CD8-positive, alpha-beta memory T cell (primary cell): Measurements from ENCODE around the gene GFPT2. TPM values are rescaled to one million over a fixed set of nuclear protein-coding genes. Genes with fewer than 3 reads are reported as not detected.

ENCODE experiments used
- CTCF ChIA-PET: fragments of 350-600 bp; sonication (Branson Sonifier 250); formaldehyde crosslinking; loops from one replicate; lab custom pipeline; 2021; ENCODE audit warnings: antibody characterized with exemption; lab: Charles Lee
- POLR2A ChIA-PET: fragments of 350-600 bp; sonication (Branson Sonifier 250); formaldehyde crosslinking; loops from one replicate; lab custom pipeline; 2021; ENCODE audit warnings: antibody characterized with exemption; lab: Charles Lee
- DNase-seq, 5 donors: peaks; one replicate each; pipeline versions ENCODE4 v3.0.0 to v3.0.0-alpha.2; 2020 to 2022; ENCODE audit warnings: mixed read lengths in 1 of 5
- H3K27ac ChIP-seq: one replicate; pipeline ENCODE4 v1.7.0; 2013; ENCODE audit warnings: low read depth, mild to moderate bottlenecking, low read length, moderate library complexity
- H3K27me3 ChIP-seq: 2 replicates; pipeline ENCODE4 v1.7.0; 2013; ENCODE audit warnings: low read length, mild to moderate bottlenecking; ENCODE audit not compliant: insufficient read depth, poor library complexity, severe bottlenecking
- H3K36me3 ChIP-seq: 2 replicates; pipeline ENCODE4 v1.7.0; 2013; ENCODE audit warnings: mild to moderate bottlenecking, low read length, moderate library complexity; ENCODE audit not compliant: insufficient read depth
- H3K4me1 ChIP-seq: 2 replicates; pipeline ENCODE4 v1.7.0; 2013; ENCODE audit warnings: mild to moderate bottlenecking, low read length, moderate library complexity; ENCODE audit not compliant: insufficient read depth
- H3K4me3 ChIP-seq: 2 replicates; pipeline ENCODE4 v1.7.0; 2013; ENCODE audit warnings: mild to moderate bottlenecking, low read length
- H3K9me3 ChIP-seq: 2 replicates; pipeline ENCODE4 v1.7.0; 2013; ENCODE audit warnings: mild to moderate bottlenecking, low read length
- H3K27ac Mint-ChIP-seq, 8 donors: one replicate each; pipeline ENCODE4 v1.8.0; 2020 to 2021; ENCODE audit warnings: mixed read lengths in 8 of 8, mild to moderate bottlenecking in 6 of 8, inconsistent platforms in 3 of 8, moderate library complexity in 3 of 8
- H3K27me3 Mint-ChIP-seq, 2 donors: one replicate each; pipeline ENCODE4 v1.8.0; 2020 to 2021; ENCODE audit warnings: mixed read lengths in 2 of 2, mild to moderate bottlenecking in 1 of 2, moderate library complexity in 1 of 2
- H3K36me3 Mint-ChIP-seq, 3 donors: one replicate each; pipeline ENCODE4 v1.8.0; 2020 to 2021; ENCODE audit warnings: mixed read lengths in 3 of 3, inconsistent platforms in 1 of 3, mild to moderate bottlenecking in 1 of 3
- H3K4me1 Mint-ChIP-seq, 3 donors: one replicate each; pipeline ENCODE4 v1.8.0; 2020 to 2021; ENCODE audit warnings: mixed read lengths in 3 of 3, inconsistent platforms in 1 of 3, mild to moderate bottlenecking in 1 of 3
- H3K4me3 Mint-ChIP-seq, 7 donors: one replicate each; pipeline ENCODE4 v1.8.0; 2020 to 2021; ENCODE audit warnings: mixed read lengths in 7 of 7, mild to moderate bottlenecking in 6 of 7, moderate library complexity in 4 of 7, inconsistent platforms in 2 of 7
- H3K9me3 Mint-ChIP-seq, 5 donors: one replicate each; pipeline ENCODE4 v1.8.0; 2020 to 2022; ENCODE audit warnings: mixed read lengths in 5 of 5, mild to moderate bottlenecking in 3 of 5, moderate library complexity in 2 of 5, inconsistent platforms in 1 of 5
- polyA plus RNA-seq: library from polyadenylated mRNA; unstranded; fragments of 300-500 nt; fragmentation: Illumina TruSeq; gene quantifications from one replicate; pipeline ENCODE4 v1.2.3, GENCODE V29; 2021
- total RNA-seq, 2 experiments: library from RNA; stranded (reverse); gene quantifications; one replicate each; pipeline ENCODE4 v1.2.3, GENCODE V29; 2021

Gene GFPT2
- total and polyA plus RNA-seq, 3 experiments from 2014 or later, result 0.41 to 1.9 (median 1.7) TPM

GRCh38 chr5:180339583-180340183, 13.5 kb downstream of the GFPT2 start:
- H3K4me1 Mint-ChIP-seq, result peaks cover 0 to 7% (median 0%) of the 10 kb centered on the region in 3 donors
- H3K27ac ChIP-seq, result no peak overlapping the region
- H3K36me3 ChIP-seq, result no peaks in the 10 kb centered on the region
- H3K27me3 Mint-ChIP-seq, result peaks cover 6 to 12% of the 10 kb centered on the region in 2 donors
- no peaks in the 10 kb centered on the region for H3K9me3 ChIP-seq
- H3K36me3 Mint-ChIP-seq, result no peaks in the 10 kb centered on the region
- no peaks in the 10 kb centered on the region for H3K27me3 ChIP-seq
- H3K4me1 ChIP-seq, result no peaks in the 10 kb centered on the region
- peak overlapping the region in 1 of 8 donors; percentile 77 for H3K27ac Mint-ChIP-seq
- no peak overlapping the region for H3K4me3 Mint-ChIP-seq
- ChIA-PET POLR2A (no interaction called here), CTCF (interaction anchor here (1.6 kb wide), 1 partner anchor 11 kb away, joined by 3 read pairs; no protein-coding TSS in a partner anchor)
- no peak for DNase-seq
- H3K9me3 Mint-ChIP-seq, result no peaks in the 10 kb centered on the region
- no peak overlapping the region for H3K4me3 ChIP-seq

GRCh38 chr5:180338001-180338707, 15.0 kb downstream of the GFPT2 start:
- H3K27me3 Mint-ChIP-seq, result peaks cover 14 to 17% of the 10 kb centered on the region in 2 donors
- H3K36me3 Mint-ChIP-seq, result peaks cover 0 to 1% (median 0%) of the 10 kb centered on the region in 3 donors
- ChIA-PET CTCF (interaction anchor here (0.6 to 1.8 kb wide), 2 partner anchors 9 to 84 kb away, joined by 4 to 10 read pairs; no protein-coding TSS in a partner anchor), POLR2A (no interaction called here)
- no peak for DNase-seq
- Histone ChIP-seq H3K4me1 (no peaks in the 10 kb centered on the region), H3K9me3 (no peaks in the 10 kb centered on the region), H3K4me3 (no peak overlapping the region), H3K36me3 (no peaks in the 10 kb centered on the region), H3K27ac (no peak overlapping the region), H3K27me3 (no peaks in the 10 kb centered on the region)
- H3K4me1 Mint-ChIP-seq, result no peaks in the 10 kb centered on the region
- H3K9me3 Mint-ChIP-seq, result no peaks in the 10 kb centered on the region
- H3K4me3 Mint-ChIP-seq, result no peak overlapping the region
- H3K27ac Mint-ChIP-seq, result no peak overlapping the region

- ChIA-PET POLR2A (no interaction called here), CTCF (interaction anchor here (1.0 kb wide), 1 partner anchor 73 kb away, joined by 3 read pairs; no protein-coding TSS in a partner anchor)
- Histone ChIP-seq H3K27ac (no peak overlapping the region), H3K27me3 (no peaks in the 10 kb centered on the region), H3K4me3 (no peak overlapping the region), H3K9me3 (no peaks in the 10 kb centered on the region), H3K4me1 (no peaks in the 10 kb centered on the region), H3K36me3 (no peaks in the 10 kb centered on the region)
- Mint-ChIP-seq H3K27ac (no peak overlapping the region), H3K9me3 (no peaks in the 10 kb centered on the region), H3K4me3 (no peak overlapping the region), H3K27me3 (peaks cover 12 to 21% of the 10 kb centered on the region in 2 donors), H3K4me1 (peaks cover 0 to 1% (median 0%) of the 10 kb centered on the region in 3 donors), H3K36me3 (peaks cover 0 to 1% (median 0%) of the 10 kb centered on the region in 3 donors)
- no peak for DNase-seq
Measured at GRCh38 chr5:180336234-180337020, 16.7 kb downstream of the GFPT2 start.

- ChIA-PET CTCF (interaction anchor here (2.2 kb wide), 1 partner anchor 21 kb away, joined by 8 read pairs; no protein-coding TSS in a partner anchor), POLR2A (no interaction called here)
- no peak overlapping the region for H3K27ac Mint-ChIP-seq
- H3K9me3 Mint-ChIP-seq, result no peaks in the 10 kb centered on the region
- H3K4me1 ChIP-seq, result no peaks in the 10 kb centered on the region
- DNase-seq, result no peak
- H3K27ac ChIP-seq, result no peak overlapping the region
- peaks cover 0 to 1% (median 0%) of the 10 kb centered on the region in 3 donors for H3K4me1 Mint-ChIP-seq
- peaks cover 0 to 1% (median 0%) of the 10 kb centered on the region in 3 donors for H3K36me3 Mint-ChIP-seq
- H3K36me3 ChIP-seq, result no peaks in the 10 kb centered on the region
- no peaks in the 10 kb centered on the region for H3K27me3 ChIP-seq
- no peak overlapping the region for H3K4me3 Mint-ChIP-seq
- peaks cover 12 to 22% of the 10 kb centered on the region in 2 donors for H3K27me3 Mint-ChIP-seq
- no peak overlapping the region for H3K4me3 ChIP-seq
- no peaks in the 10 kb centered on the region for H3K9me3 ChIP-seq
Measured at GRCh38 chr5:180335614-180336233, 17.4 kb downstream of the GFPT2 start.

- H3K36me3 Mint-ChIP-seq, result peaks cover 0 to 2% (median 1%) of the 10 kb centered on the region in 3 donors
- POLR2A ChIA-PET, result no interaction called here
- H3K27ac Mint-ChIP-seq, result no peak overlapping the region
Measured at GRCh38 chr5:180334751-180335613, 18.2 kb downstream of the GFPT2 start.

GRCh38 chr5:180334176-180334575, 19.0 kb downstream of the GFPT2 start:
- no peak overlapping the region for H3K27ac ChIP-seq
- peaks cover 9 to 17% of the 10 kb centered on the region in 2 donors for H3K27me3 Mint-ChIP-seq
- no peaks in the 10 kb centered on the region for H3K27me3 ChIP-seq
- peaks cover 1 to 4% (median 3%) of the 10 kb centered on the region in 3 donors for H3K4me1 Mint-ChIP-seq
- no peaks in the 10 kb centered on the region for H3K9me3 ChIP-seq
- H3K36me3 Mint-ChIP-seq, result peaks cover 0 to 2% (median 1%) of the 10 kb centered on the region in 3 donors
- no peak for DNase-seq
- H3K4me3 Mint-ChIP-seq, result no peak overlapping the region
- H3K27ac Mint-ChIP-seq, result no peak overlapping the region
- no peaks in the 10 kb centered on the region for H3K4me1 ChIP-seq
- POLR2A ChIA-PET, result no interaction called here
- H3K36me3 ChIP-seq, result no peaks in the 10 kb centered on the region
- no peaks in the 10 kb centered on the region for H3K9me3 Mint-ChIP-seq
- no peak overlapping the region for H3K4me3 ChIP-seq
- CTCF ChIA-PET, result interaction anchor here (2.2 kb wide), 1 partner anchor 19 kb away, joined by 8 read pairs; no protein-coding TSS in a partner anchor

More at GRCh38 chr5:180334751-180335613, 18.2 kb downstream of the GFPT2 start:
- H3K4me3 Mint-ChIP-seq, result no peak overlapping the region
- H3K36me3 ChIP-seq, result no peaks in the 10 kb centered on the region
- no peaks in the 10 kb centered on the region for H3K9me3 ChIP-seq
- no peak for DNase-seq
- H3K9me3 Mint-ChIP-seq, result no peaks in the 10 kb centered on the region
- no peak overlapping the region for H3K27ac ChIP-seq
- H3K27me3 ChIP-seq, result no peaks in the 10 kb centered on the region
- H3K4me3 ChIP-seq, result no peak overlapping the region
- no peaks in the 10 kb centered on the region for H3K4me1 ChIP-seq
- CTCF ChIA-PET, result interaction anchor here (2.2 kb wide), 1 partner anchor 20 kb away, joined by 8 read pairs; no protein-coding TSS in a partner anchor
- H3K4me1 Mint-ChIP-seq, result peaks cover 1 to 4% (median 3%) of the 10 kb centered on the region in 3 donors
- H3K27me3 Mint-ChIP-seq, result peaks cover 12 to 22% of the 10 kb centered on the region in 2 donors

GRCh38 chr5:180333661-180334060, 19.5 kb downstream of the GFPT2 start:
- Histone ChIP-seq H3K27me3 (no peaks in the 10 kb centered on the region), H3K4me1 (no peaks in the 10 kb centered on the region), H3K36me3 (no peaks in the 10 kb centered on the region), H3K27ac (no peak overlapping the region), H3K9me3 (no peaks in the 10 kb centered on the region), H3K4me3 (no peak overlapping the region)
- peaks cover 0 to 2% (median 1%) of the 10 kb centered on the region in 3 donors for H3K36me3 Mint-ChIP-seq
- H3K4me1 Mint-ChIP-seq, result peaks cover 1 to 4% (median 3%) of the 10 kb centered on the region in 3 donors
- no peaks in the 10 kb centered on the region for H3K9me3 Mint-ChIP-seq
- H3K4me3 Mint-ChIP-seq, result peak overlapping the region in 1 of 7 donors; percentile 63
- H3K27me3 Mint-ChIP-seq, result peaks cover 11 to 17% of the 10 kb centered on the region in 2 donors
- H3K27ac Mint-ChIP-seq, result no peak overlapping the region
- DNase-seq, result no peak
- ChIA-PET CTCF (interaction anchor here (2.2 kb wide), 1 partner anchor 19 kb away, joined by 8 read pairs; no protein-coding TSS in a partner anchor), POLR2A (no interaction called here)
